GM21360 (cell line): ENCODE results near the gene C9orf153.
"Not testable (repeated sequence)": the region's sequence is repeated elsewhere in the genome, so short reads cannot be mapped to it uniquely, and the experiment has no call there.

Source experiments
- ATAC-seq: cut with Tn5 transposase; IDR thresholded peaks from one replicate; pipeline ENCODE4 v1.9.1; 2021; ENCODE audit warnings: mild to moderate bottlenecking, moderate library complexity; ENCODE audit not compliant: unreplicated experiment

Gene C9orf153

GRCh38 chr9:86193088-86193487, 66.4 kb downstream of the C9orf153 start:
- no peak for ATAC-seq

GRCh38 chr9:86190700-86191099, 68.8 kb downstream of the C9orf153 start:
- ATAC-seq = not testable (repeated sequence)

- no peak for ATAC-seq
Measured at GRCh38 chr9:86187121-86187520, 72.3 kb downstream of the C9orf153 start.

DNA sequence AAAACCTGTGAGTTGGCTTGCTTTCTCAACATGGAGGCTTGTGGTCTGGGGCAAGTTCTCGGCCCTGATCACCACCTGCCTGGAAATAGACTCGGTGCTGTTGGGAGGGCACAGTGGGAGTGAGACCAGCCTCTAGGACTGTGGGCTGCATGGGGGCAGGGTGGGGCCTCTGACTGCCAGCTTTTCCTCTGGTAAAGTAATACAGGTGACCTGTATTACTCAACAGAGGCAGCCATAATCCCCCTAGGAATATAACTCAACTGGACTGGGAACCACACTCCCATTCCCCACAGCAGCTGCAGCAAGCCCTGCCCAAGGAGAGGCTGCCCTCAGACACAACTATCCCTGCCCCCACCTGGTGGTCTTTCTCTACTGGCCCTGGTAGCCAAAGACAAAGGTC, 72.8 kb downstream of the C9orf153 start:
- no peak for ATAC-seq

GRCh38 chr9:86185872-86186271, 73.6 kb downstream of the C9orf153 start:
- no peak for ATAC-seq

DNA sequence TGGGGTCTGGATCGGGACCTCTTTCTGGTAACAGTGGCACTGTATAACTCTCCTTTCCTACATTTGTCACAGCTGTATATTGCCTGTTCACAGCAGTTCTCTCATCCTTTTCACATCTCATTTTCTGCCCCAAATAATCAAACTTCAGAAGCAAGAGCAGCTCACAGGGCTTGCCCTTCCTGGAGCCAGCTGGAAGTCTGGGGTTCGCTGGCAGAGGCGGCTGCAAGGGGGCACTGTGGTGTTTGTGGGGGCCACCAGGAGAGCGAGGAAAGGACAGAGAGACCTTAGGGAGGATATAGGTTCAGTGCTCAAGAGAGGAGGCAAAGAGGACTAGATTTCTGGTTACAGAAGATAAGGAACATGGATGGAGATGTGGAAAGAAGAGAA, 75.3 kb downstream of the C9orf153 start:
- no peak for ATAC-seq

GRCh38 chr9:86183229-86184137, 76.0 kb downstream of the C9orf153 start:
- ATAC-seq = no peak

DNA sequence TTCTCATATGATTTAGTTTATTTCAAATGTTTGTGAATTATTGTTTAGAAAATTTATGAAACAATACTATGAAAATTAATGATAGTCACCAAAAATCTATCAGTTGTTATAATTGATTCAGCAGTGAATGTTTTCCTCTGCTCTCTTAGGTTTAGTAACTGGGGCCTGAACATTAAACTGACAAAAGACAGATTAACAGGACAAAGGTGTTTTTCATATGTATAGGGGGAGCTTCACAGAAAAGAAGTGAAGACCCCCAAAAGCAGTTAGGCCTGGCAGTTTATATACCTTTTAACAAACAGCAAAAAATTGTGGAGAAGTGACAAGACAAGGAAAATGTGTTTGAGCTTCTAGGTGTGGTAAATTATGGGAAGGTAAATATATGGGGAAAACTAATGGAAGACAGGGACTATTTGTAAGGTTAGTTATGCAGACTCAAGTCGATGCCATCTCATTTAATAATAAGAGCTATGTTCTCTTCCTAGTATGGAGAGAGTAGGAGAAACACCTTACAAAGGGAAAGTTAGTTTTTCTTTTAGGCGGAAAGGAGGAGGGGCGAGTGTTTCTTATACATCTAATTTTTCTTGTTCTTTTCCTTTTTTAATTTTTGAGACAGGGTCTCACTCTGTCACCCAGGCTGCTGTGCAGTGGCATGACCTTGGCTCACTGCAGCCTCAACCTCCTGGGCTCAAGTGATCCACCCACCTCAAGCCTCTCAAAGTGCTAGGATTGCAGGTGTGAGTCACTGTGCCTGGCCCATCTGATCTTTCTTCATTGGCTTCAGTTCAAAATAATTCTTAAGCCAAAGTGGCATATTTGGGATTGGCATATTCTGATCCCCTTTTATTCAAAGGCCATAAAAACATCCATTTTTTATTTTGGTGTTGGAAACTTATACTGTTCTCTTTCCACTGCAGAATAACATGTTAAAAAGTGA, 77.8 kb downstream of the C9orf153 start:
- no peak for ATAC-seq

DNA sequence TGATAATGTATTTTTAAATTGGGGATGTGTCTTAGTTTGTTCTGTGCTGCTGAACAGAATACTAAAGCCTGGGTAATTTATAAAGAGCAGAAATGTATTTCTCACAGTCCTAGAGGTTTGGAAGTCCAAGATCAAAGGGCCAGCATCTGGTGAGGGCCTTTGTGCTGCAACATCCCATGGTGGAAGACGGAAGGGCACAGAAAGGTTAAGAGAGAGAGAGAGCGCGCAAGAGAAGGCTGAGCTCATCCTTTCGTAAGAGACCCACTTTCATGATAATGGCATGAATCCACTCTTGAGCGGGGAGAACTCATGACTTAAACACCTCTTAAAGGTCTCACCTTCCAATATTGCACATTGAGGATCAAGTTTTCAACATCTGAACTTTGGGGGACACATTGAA, 81.0 kb downstream of the C9orf153 start:
- no peak for ATAC-seq

- ATAC-seq = no peak
Measured at GRCh38 chr9:86177995-86178394, 81.5 kb downstream of the C9orf153 start.

DNA sequence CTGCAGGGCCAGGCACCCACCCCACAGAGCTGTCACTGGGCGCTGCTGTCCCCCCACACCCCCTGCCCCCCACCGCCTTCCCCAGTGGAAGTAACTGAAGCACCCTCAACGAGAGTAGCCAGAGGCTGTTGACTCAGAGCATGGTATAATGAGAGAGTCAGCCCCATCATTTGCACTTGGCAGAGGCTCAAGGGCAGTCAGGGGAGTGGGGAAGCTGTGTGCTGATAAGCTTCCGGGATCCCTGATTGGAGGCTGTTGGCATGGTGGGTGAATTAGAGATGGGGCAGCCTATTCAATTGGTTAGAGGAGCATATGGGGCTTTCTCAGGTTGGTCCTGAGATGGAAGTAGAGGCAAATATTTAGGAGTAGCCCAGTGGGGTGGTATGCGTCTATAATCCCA, 83.0 kb downstream of the C9orf153 start:
- ATAC-seq = no peak

- ATAC-seq = no peak
Measured at GRCh38 chr9:86175743-86176456, 83.6 kb downstream of the C9orf153 start.

GRCh38 chr9:86175223-86175622, 84.2 kb downstream of the C9orf153 start:
- ATAC-seq = no peak
